IMR-90 (cell line): ENCODE data around the gene EXOC4. TPM values are rescaled to one million over a fixed set of nuclear protein-coding genes. Genes with fewer than 3 reads are reported as not detected.

Source experiments
- ATAC-seq: fragments of 200-7000 bp; cut with Tn5 transposase; 2 replicates; pipeline ENCODE4 v1.9.1; 2020; ENCODE audit warnings: low read depth, mild to moderate bottlenecking, moderate library complexity
- BruUV-seq: library from RNA; stranded (reverse); fragments of 400-500 nt; replicated peaks from 2 replicates; lab custom pipeline; 2021; lab: Mats Ljungman, UMichigan
- CTCF ChIA-PET: fragments of 300-600 bp; formaldehyde crosslinking; extraction: SDS; loops from one replicate; lab custom pipeline; 2021; ENCODE audit warnings: antibody characterized with exemption; lab: Yijun Ruan, JAX
- POLR2A ChIA-PET: fragments of 300-600 bp; sonication (Branson Sonifier 250); formaldehyde crosslinking; loops from one replicate; lab custom pipeline; 2022; ENCODE audit warnings: antibody characterized with exemption; ENCODE audit not compliant: unreplicated experiment; lab: Charles Lee
- DNase-seq: peaks from one replicate; pipeline ENCODE4 v3.0.0; 2013
- H2AFZ ChIP-seq: replicated peaks from 2 replicates; pipeline ENCODE3; 2013; ENCODE audit warnings: low read length, mild to moderate bottlenecking; ENCODE audit not compliant: poor library complexity
- H2AK5ac ChIP-seq: 2 replicates; pipeline ENCODE4 v1.6.1; 2013; ENCODE audit warnings: low read depth, low read length, inconsistent platforms
- H2AK9ac ChIP-seq: replicated peaks from 2 replicates; pipeline ENCODE3; 2013; ENCODE audit warnings: mild to moderate bottlenecking, low read depth, low read length, moderate library complexity; ENCODE audit not compliant: poor library complexity
- H2BK120ac ChIP-seq: 2 replicates; pipeline ENCODE4 v1.6.1; 2013; ENCODE audit warnings: low read depth, low read length, inconsistent platforms
- H2BK15ac ChIP-seq: 3 replicates; pipeline ENCODE4 v1.6.1; 2013; ENCODE audit warnings: low read depth, low read length, inconsistent platforms
- H2BK20ac ChIP-seq: 2 replicates; pipeline ENCODE4 v1.6.1; 2013; ENCODE audit warnings: low read depth, mild to moderate bottlenecking, inconsistent platforms, low read length, moderate library complexity
- H2BK5ac ChIP-seq: 2 replicates; pipeline ENCODE4 v1.6.1; 2013; ENCODE audit warnings: mild to moderate bottlenecking, low read depth, low read length, inconsistent platforms; ENCODE audit not compliant: poor library complexity, severe bottlenecking
- H3K14ac ChIP-seq: replicated peaks from 2 replicates; pipeline ENCODE4 v1.6.1; 2013; ENCODE audit warnings: low read depth, low read length, inconsistent platforms
- H3K18ac ChIP-seq: 2 replicates; pipeline ENCODE4 v1.6.1; 2013; ENCODE audit warnings: low read depth, low read length, control low read depth
- H3K23ac ChIP-seq: 2 replicates; pipeline ENCODE4 v1.6.1; 2013; ENCODE audit warnings: low read depth, low read length, inconsistent platforms
- H3K27ac ChIP-seq: 2 replicates; pipeline ENCODE4 v1.5.1; 2013; ENCODE audit warnings: mild to moderate bottlenecking, control low read depth, low read length; ENCODE audit not compliant: insufficient read depth
- H3K27me3 ChIP-seq: 2 replicates; pipeline ENCODE4 v1.6.1; 2013; ENCODE audit warnings: low read length; ENCODE audit not compliant: control insufficient read depth, insufficient read depth
- H3K36me3 ChIP-seq: 2 replicates; pipeline ENCODE4 v1.6.1; 2013; ENCODE audit warnings: low read length, mixed read lengths; ENCODE audit not compliant: control insufficient read depth, insufficient read depth
- H3K4ac ChIP-seq: 2 replicates; pipeline ENCODE4 v1.6.1; 2013; ENCODE audit warnings: low read depth, low read length, inconsistent platforms
- H3K4me1 ChIP-seq: 2 replicates; pipeline ENCODE4 v1.6.1; 2013; ENCODE audit warnings: low read length, mixed read lengths; ENCODE audit not compliant: control insufficient read depth, insufficient read depth
- H3K4me2 ChIP-seq: 2 replicates; pipeline ENCODE4 v1.6.1; 2013; ENCODE audit warnings: low read depth, mild to moderate bottlenecking, control low read depth, low read length, moderate library complexity
- H3K4me3 ChIP-seq: 2 replicates; pipeline ENCODE4 v1.5.1; 2013; ENCODE audit warnings: low read depth, mild to moderate bottlenecking, control low read depth, low read length, moderate library complexity; ENCODE audit not compliant: insufficient read depth
- H3K56ac ChIP-seq: 2 replicates; pipeline ENCODE4 v1.6.1; 2013; ENCODE audit warnings: low read length, inconsistent platforms; ENCODE audit not compliant: insufficient read depth; ENCODE audit errors: extremely low read depth
- H3K79me1 ChIP-seq, 2 experiments: 2 replicates each; pipeline ENCODE4 v1.6.1; 2013; ENCODE audit warnings: low read length in 2 of 2, inconsistent platforms in 1 of 2, low read depth in 1 of 2
- H3K9ac ChIP-seq: 2 replicates; pipeline ENCODE4 v1.6.1; 2013; ENCODE audit warnings: low read depth, low read length, control low read depth
- H3K9me1 ChIP-seq: 2 replicates; pipeline ENCODE4 v1.6.1; 2013; ENCODE audit warnings: low read length, inconsistent platforms; ENCODE audit not compliant: insufficient read depth
- H3K9me3 ChIP-seq: 2 replicates; pipeline ENCODE4 v1.6.1; 2013; ENCODE audit warnings: low read length; ENCODE audit not compliant: control insufficient read depth, insufficient read depth
- H4K20me1 ChIP-seq: 2 replicates; pipeline ENCODE4 v1.6.1; 2013; ENCODE audit warnings: low read length, inconsistent platforms; ENCODE audit not compliant: insufficient read depth
- H4K5ac ChIP-seq: 2 replicates; pipeline ENCODE4 v1.6.1; 2013; ENCODE audit warnings: mild to moderate bottlenecking, low read depth, low read length, control low read depth
- H4K8ac ChIP-seq, 2 experiments: 2 replicates each; pipeline ENCODE4 v1.6.1; 2013; ENCODE audit warnings: low read depth in 2 of 2, low read length in 2 of 2, control low read depth in 1 of 2, inconsistent platforms in 1 of 2
- H4K91ac ChIP-seq: 2 replicates; pipeline ENCODE4 v1.6.1; 2013; ENCODE audit warnings: low read depth, low read length, inconsistent platforms; ENCODE audit not compliant: insufficient read depth
- BHLHE40 ChIP-seq: fragments of 150-350 bp; IDR thresholded peaks from 2 replicates; pipeline ENCODE4 v1.6.1; 2016; ENCODE audit warnings: mild to moderate bottlenecking, low read depth, low read length
- CEBPB ChIP-seq: IDR thresholded peaks from 2 replicates; pipeline ENCODE4 v1.6.1; 2012; ENCODE audit warnings: low read depth, low read length, improper control_type of control experiment
- CHD1 ChIP-seq: IDR thresholded peaks from 2 replicates; pipeline ENCODE4 v1.6.1; 2012; ENCODE audit warnings: low read depth, low read length, improper control_type of control experiment
- MAFK ChIP-seq: IDR thresholded peaks from 2 replicates; pipeline ENCODE4 v1.6.1; 2012; ENCODE audit warnings: low read depth, low read length, improper control_type of control experiment
- MAZ ChIP-seq: IDR thresholded peaks from 2 replicates; pipeline ENCODE4 v1.6.1; 2012; ENCODE audit warnings: low read depth, mild to moderate bottlenecking, low read length, improper control_type of control experiment, moderate library complexity, borderline replicate concordance
- MXI1 ChIP-seq: IDR thresholded peaks from 2 replicates; pipeline ENCODE4 v1.6.1; 2012; ENCODE audit warnings: low read depth, mild to moderate bottlenecking, low read length, moderate library complexity, borderline replicate concordance
- NFE2L2 ChIP-seq: fragments of 150-350 bp; IDR thresholded peaks from 2 replicates; pipeline ENCODE4 v1.6.1; 2016; ENCODE audit warnings: low read depth, mild to moderate bottlenecking, low read length
- POLR2A ChIP-seq: IDR thresholded peaks from 2 replicates; pipeline ENCODE4 v1.6.1; 2012; ENCODE audit warnings: mild to moderate bottlenecking, low read depth, low read length
- RCOR1 ChIP-seq: IDR thresholded peaks from 2 replicates; pipeline ENCODE4 v1.6.1; 2012; ENCODE audit warnings: mild to moderate bottlenecking, low read length, improper control_type of control experiment; ENCODE audit not compliant: insufficient replicate concordance
- RFX5 ChIP-seq: IDR thresholded peaks from 2 replicates; pipeline ENCODE4 v1.8.0; 2012; ENCODE audit warnings: low read depth, mild to moderate bottlenecking, low read length, moderate library complexity
- SMC3 ChIP-seq: fragments of 150-350 bp; IDR thresholded peaks from 2 replicates; pipeline ENCODE4 v1.6.1; 2016; ENCODE audit warnings: low read depth, mild to moderate bottlenecking, antibody characterized with exemption, low read length, moderate library complexity
- WGBS, 2 experiments: methylation state at CpG; one replicate each; pipeline versions ENCODE4 v1.1.5 to v1.1.7; 2013; ENCODE audit warnings: missing lambda C conversion rate in 2 of 2; ENCODE audit not compliant: insufficient read length in 1 of 2; ENCODE audit errors: extremely low coverage in 2 of 2; 5-methylcytosine and 5-hydroxymethylcytosine counted together
- dilution Hi-C: fragments of 300-500 bp; cut with HindIII; formaldehyde crosslinking; loops from one replicate; pipeline ENCODE4 v1.14.3; 2018; ENCODE audit warnings: low sequenced_read_pairs; ENCODE audit not compliant: unreplicated experiment
- in situ Hi-C: fragments of 300-500 bp; cut with MboI; formaldehyde crosslinking; loops from 3 replicates; pipeline ENCODE4 v1.14.3; 2019; ENCODE audit warnings: low sequenced_read_pairs, inconsistent platforms, mixed read lengths
- intact Hi-C: fragments of 100-400 bp; cut with micrococcal nuclease; formaldehyde crosslinking; loops from 2 replicates; pipeline ENCODE4 v1.10.0; 2022
- polyA plus RNA-seq, 3 experiments: library from polyadenylated mRNA; depleted of rRNA; stranded (reverse); fragments of >200 nt; gene quantifications; 2 replicates each; pipeline ENCODE4 v1.2.3, GENCODE V29; 2012; ENCODE audit warnings: low replicate concordance in 1 of 3
- total RNA-seq: library from RNA; depleted of rRNA; stranded (reverse); fragments of >200 nt; gene quantifications from 2 replicates; pipeline ENCODE4 v1.2.3, GENCODE V29; 2012
- TF ChIP-seq, protein P1 (sequence below): fragments of 150-350 bp; IDR thresholded peaks from 2 replicates; pipeline ENCODE4 v1.6.1; 2016; ENCODE audit warnings: low read depth, mild to moderate bottlenecking, low read length, moderate library complexity, borderline replicate concordance
- TF ChIP-seq, protein P2 (sequence below): fragments of 150-350 bp; IDR thresholded peaks from 2 replicates; pipeline ENCODE4 v1.6.1; 2017; ENCODE audit warnings: mild to moderate bottlenecking, antibody characterized with exemption, low read length, low read depth

Gene EXOC4
- total and polyA plus RNA-seq, 2 of the 4 experiments (the other 2 are of a cell fraction) = 25.4 to 94.6 TPM

DNA sequence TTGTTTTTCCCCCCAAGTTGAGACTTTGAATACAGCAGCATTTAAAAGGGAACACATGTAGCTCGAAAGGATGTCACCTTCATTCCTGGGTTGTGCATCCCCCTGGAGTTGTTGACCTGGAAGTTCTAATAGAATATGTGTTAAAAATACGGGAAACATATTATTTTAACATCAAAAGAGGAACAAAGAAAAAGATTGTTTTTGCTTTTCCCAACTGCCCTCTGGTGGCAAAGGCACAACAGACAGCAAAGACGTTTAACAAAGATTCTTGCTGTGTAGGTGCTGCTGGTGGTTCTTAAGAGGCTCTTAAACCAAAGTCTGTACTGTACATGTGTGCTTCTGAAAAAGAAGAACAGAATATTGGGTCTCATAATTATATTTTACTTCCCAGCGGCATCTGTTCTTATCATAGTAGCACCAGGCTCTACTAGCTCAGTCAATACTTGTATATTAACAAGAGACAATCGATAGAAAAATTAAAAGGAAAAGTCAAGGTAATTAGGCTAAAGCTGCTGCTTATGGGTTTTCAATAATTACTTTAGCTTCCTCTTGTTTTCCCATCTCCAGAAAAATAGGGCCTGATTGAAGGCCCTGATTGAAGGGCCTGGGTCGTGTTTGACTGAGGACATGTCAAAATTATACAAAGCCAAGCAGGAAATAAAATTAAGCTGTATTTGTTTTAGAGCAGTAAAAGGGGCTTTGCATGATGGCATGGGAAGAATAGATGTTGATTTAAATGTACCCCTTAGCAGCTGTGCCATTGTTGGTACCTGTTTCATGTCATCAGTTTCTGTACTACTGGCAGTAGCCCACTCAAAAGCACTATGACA is 490.0 kb downstream of the EXOC4 start (continued):
- no peak for TF ChIP-seq NFE2L2

DNA sequence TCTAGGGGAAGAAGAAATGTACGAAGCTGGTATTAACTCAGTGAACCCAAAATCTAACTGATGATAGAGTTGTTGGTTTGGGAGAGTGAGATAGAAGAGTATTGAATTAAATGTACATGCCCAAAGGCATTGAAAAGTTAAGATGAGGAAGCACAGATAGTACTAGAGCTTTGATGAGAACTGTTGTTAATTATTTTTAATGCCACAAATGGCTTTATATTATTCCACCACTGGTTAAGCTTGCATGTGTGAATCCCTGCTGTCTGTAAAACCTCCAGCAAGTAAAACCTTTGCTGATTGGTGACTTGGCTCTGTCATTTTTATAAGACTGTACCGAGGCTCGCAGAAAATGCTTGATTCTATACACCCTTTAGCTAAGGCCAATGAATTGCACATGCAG is 491.6 kb downstream of the EXOC4 start:
- dilution Hi-C loops = no loop called here
- Histone ChIP-seq H2BK20ac (no peak overlapping the region), H2AFZ (no peak overlapping the region), H4K5ac (no peak overlapping the region), H2AK5ac (no peak overlapping the region), H3K4me2 (no peak overlapping the region), H3K79me1 (no peaks in the 10 kb centered on the region), H3K9me1 (no peaks in the 10 kb centered on the region), H3K56ac (no peak overlapping the region), H3K14ac (no peak overlapping the region), H2BK15ac (no peak overlapping the region), H2AK9ac (no peak overlapping the region), H3K4me1 (no peaks in the 10 kb centered on the region), H3K9ac (no peak overlapping the region), H3K18ac (no peak overlapping the region), H2BK5ac (no peak overlapping the region), H4K8ac (no peak overlapping the region), H4K20me1 (no peaks in the 10 kb centered on the region), H3K27ac (no peak overlapping the region), H4K91ac (no peak overlapping the region), H3K27me3 (no peaks in the 10 kb centered on the region), H2BK120ac (no peak overlapping the region), H3K4ac (no peak overlapping the region), H3K23ac (no peak overlapping the region), H3K9me3 (no peaks in the 10 kb centered on the region), H3K36me3 (no peaks in the 10 kb centered on the region), H3K4me3 (no peak overlapping the region)
- WGBS, 2 experiments = no CpG with 5 or more reads among the region's 3 CpGs
- DNase-seq (no peak), ATAC-seq (no peak)
- CTCF ChIA-PET = interaction anchor here (1.0 kb wide), 1 partner anchor 110 kb away, joined by 3 read pairs; no protein-coding TSS in a partner anchor
- no TSS peak for BruUV-seq
- POLR2A ChIA-PET = no interaction called here
- intact Hi-C loops = loop anchor here (5.0 to 10.0 kb wide), 3 partner anchors 108 to 270 kb away; no protein-coding TSS in a partner anchor
- in situ Hi-C loops = no loop called here
- TF ChIP-seq POLR2A = no peak
- TF ChIP-seq CHD1 = no peak
- TF ChIP-seq RFX5 = no peak
- TF ChIP-seq, protein P1, sequence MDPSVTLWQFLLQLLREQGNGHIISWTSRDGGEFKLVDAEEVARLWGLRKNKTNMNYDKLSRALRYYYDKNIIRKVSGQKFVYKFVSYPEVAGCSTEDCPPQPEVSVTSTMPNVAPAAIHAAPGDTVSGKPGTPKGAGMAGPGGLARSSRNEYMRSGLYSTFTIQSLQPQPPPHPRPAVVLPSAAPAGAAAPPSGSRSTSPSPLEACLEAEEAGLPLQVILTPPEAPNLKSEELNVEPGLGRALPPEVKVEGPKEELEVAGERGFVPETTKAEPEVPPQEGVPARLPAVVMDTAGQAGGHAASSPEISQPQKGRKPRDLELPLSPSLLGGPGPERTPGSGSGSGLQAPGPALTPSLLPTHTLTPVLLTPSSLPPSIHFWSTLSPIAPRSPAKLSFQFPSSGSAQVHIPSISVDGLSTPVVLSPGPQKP = no peak
- no peak for TF ChIP-seq MXI1
- no peak for TF ChIP-seq NFE2L2
- no peak for TF ChIP-seq RCOR1
- TF ChIP-seq BHLHE40 = no peak
- no peak for TF ChIP-seq CEBPB
- no peak for TF ChIP-seq MAZ
- TF ChIP-seq, protein P2, sequence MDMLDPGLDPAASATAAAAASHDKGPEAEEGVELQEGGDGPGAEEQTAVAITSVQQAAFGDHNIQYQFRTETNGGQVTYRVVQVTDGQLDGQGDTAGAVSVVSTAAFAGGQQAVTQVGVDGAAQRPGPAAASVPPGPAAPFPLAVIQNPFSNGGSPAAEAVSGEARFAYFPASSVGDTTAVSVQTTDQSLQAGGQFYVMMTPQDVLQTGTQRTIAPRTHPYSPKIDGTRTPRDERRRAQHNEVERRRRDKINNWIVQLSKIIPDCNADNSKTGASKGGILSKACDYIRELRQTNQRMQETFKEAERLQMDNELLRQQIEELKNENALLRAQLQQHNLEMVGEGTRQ = no peak
- no peak for TF ChIP-seq SMC3
- no peak for TF ChIP-seq MAFK
